Pulmonary artery endothelial cell (primary cell): ENCODE data around the gene PEMT. TPM values are rescaled to one million over a fixed set of nuclear protein-coding genes. Genes with fewer than 3 reads are reported as not detected.

Experiments
- DNase-seq: peaks from one replicate; pipeline ENCODE4 v3.0.0-alpha.2; 2011; ENCODE audit warnings: low read depth, low spot score
- total RNA-seq: library from RNA; depleted of rRNA; stranded (reverse); fragments of >200 nt; gene quantifications from 2 replicates; pipeline ENCODE4 v1.2.3, GENCODE V29; 2014

The PEMT gene
- total RNA-seq, 1 donor from 2014 or later = 29.9 TPM

DNA sequence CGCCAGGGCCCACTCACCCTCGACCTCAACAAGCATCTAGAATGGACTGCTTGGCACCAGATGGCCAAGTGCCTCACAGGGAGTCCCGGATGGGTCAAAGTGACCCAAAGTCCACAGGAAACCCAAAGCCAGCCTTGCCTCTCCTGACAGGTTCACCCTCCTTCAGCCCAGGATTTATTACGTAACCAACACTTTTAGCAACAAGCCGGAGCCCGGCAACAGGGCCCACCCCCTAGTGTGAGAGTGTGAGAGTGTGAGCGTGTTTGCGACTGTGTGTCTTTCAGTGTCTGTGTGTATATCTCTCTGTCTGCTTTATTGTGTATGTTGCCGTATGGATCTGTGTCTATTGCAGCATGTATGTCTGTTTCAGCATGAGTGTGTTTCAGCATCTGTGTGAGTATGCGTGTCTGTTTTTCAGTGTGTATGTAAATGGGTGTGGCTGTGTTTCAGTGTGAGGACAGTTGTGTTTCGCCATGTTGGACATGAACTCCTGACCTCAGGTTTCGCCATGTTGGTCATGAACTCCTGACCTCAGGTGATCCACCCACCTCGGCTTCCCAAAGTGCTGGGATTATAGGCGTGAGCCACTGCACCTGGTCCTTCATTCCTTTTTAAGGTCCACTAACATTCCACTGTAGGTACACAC is 13.7 kb upstream of the PEMT start:
- DNase-seq = no peak

DNA sequence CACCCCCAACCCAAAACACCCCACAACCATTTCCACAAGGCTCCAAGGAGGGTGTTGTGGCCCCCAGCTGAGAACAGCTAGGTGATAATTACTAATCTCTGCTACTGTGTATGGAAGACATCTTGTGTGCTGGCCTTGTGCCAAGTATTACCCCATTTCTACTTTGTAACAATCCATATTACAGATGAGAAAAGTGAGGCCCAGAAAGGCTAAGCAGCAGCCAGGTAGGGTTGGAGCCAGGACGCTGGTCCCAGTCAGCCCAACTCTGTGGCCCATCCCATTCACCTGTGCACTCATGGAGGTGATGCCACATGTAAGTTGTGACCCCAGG is 12.4 kb upstream of the PEMT start:
- no peak for DNase-seq

DNA sequence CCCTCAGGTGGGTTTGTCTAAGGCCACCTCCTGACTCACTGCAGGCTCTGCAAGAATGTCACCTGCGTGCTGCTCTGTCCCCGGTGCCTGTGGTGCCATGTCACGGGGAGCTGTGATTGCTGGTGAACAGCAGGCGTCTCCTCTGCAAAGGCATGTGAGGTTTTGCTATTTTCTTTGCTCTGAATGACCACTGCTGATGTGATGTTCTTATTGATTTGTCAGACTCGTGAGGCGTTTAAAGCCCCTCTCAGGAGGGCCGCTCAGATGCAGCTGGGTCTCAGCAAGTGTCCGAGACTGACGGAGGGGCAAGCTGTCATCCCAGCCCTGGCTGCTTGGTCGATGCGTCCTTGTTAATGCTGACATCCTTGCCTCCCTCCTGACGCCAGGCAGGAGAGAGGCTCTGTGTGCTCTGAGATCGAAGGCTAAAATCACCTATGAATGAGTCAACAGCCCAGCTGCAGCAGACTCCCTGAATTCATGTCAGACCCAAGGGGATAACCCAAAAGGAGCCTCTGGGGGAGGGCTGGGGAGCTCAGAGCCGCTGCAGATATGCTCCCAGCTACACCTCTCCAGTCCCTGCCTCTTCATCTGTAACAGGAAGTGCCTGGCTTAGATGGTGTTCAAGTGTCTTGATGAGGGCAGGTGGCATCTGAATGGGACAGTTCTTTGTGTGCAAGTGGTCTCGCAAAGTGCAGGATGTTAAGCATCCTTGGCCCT is 11.8 kb upstream of the PEMT start:
- DNase-seq = no peak

DNA sequence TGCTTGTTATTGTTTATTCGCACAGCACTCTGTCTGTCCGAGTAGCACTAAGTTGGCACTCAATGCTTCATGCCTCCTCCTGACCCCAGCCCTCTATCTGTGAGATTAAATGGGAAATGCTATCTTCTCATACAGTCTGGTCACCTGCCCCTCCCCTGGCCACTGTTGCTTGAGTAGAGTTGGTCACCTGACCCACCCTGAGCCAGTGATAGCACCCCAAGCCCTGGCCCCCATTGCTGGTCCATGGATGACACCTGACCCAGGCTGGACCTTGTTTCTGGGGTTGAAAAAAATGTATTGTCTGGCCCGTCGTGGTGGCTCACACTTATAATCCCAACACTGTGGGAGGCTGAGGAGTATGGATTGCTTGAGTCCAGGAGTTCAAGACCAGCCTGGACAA is 8.5 kb upstream of the PEMT start:
- no peak for DNase-seq

DNA sequence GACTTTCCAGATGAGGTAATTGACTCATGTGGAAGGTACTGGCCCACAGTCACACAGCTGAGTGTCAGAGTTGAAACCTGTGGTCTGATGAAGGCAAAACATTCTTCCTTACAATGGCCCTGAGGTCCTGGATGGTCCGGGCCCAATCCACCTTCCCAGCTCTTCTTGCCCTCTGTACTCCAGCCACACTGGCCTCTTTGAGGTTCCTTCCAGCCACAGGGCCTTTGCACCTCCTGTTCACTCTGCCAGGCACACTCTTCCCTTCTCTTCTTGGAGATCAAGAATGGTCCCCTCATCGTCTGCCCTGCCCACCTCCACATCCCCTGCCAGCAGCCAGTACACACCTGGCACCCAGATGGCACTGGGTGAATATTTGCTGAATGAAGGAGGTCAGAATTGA is 6.5 kb upstream of the PEMT start:
- DNase-seq = no peak

DNA sequence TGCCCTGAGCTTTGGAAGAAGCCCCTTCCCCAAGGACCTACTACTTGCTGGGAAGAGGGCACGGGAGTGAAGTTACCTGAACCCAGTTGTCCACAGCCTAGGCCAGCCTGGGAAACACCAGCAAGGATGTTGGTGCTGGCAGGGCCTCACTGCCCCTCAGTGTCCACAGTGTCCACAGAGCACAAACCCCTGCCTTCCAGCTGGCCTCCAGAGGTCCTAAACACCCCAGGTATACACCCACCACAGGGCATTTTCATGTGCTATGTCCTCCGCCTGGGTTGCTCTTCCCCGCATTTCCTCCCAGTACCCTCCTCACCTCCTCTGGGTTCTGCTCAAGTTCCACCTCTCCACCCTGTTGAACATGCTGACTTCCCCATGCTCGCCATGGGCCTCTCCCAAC is 4.2 kb upstream of the PEMT start:
- no peak for DNase-seq

DNA sequence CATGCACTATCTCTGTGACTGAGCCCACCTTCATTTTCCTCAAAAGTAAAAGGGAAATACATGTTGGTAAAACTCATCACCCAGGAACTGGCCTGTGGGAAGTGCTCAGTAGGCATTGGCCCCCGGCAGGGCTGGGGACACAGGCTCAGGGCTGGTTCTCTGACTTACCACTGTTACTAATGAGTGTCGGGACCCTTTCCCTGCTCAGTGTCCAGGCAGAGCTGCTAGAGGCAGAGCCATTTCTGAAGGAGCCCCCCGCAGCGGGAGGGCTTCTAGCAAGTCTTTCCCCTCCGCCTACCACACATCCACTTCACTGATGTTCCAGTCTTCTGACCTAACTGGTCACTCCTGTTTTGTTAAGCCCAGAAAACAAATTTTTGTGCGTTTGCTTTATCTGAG is 1.7 kb upstream of the PEMT start:
- DNase-seq = no peak

DNA sequence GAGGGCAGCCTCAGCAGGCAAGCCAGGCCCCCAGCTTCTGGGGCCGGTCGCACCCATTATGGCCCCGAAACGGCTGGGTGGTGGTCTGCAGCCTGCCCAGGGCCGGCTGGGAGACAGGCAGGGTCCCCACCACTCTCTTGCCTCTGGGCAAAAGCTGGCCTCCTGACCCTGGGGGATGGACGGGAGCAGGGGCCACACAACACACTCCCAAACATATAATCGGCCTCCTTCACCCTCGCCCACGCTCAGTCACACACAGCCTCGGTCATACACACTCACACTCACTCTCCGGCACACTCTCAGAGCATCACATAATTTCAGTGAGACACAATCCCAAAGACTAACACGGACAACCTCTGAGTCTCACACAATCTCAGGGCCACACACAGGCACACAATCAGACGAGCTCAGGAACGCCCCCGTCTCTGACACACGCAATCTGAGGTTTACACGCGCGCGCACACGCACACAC is 589 bp downstream of the PEMT start:
- no peak for DNase-seq

DNA sequence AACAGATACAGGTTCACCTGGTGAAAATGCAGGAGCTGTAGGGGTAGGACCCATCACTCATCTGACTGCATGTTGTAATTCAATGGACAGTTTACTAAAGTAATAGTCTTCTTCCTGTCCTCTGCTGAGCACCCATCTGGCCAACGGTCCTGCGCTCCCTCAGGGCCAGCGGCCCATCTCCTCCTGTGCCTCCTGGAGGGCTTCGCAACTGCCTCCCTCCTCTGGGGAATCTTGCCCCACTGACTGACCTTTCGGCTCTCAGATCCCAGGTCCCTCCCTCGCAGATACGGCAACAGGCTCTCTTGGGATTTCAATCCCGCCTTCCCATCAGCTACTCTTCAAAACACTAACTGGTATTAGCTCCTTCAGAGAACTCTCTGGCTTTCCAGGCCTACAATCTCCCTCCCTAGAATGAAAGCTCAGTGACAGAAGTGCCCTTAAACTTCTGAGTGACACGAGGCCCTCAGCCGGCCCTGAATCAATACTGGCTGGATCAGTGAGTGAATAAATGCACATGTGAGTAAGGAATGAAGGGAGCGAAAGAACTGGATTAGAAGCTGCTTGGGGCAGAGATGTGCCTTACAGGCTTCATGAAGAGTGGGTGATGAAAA is 1.3 kb downstream of the PEMT start:
- no peak for DNase-seq

DNA sequence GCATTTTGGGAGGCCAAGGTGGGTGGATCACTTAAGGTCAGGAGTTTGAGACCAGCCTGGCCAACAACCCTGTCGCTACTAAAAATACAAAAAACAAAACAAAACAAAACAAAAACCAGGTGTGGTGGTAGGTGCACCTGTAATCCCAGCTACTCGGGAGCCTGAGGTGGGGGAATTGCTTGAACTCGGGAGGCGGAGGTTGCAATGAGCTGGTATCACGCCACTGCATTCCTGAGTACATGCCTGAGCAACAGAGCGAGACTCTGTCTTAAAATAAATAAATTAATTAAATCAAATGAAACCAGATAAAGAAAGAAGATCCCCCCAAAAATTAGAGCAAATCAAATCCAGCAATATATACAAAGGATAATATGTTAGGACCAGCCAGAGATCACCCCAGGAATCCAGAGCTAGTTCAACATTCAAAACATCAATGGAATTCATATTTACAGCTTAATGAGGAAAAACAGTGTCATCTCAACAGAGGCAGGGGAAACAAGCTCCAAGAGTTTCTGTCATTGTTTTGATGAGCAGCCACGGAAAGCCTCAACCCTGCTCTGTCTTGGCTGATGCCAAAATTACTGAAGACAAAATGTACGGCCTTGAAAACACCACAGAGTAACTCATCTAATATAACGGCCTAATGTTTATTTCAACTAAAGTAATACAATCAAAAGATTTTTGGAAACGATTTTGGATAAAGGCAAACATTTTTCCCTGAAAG is 3.7 kb downstream of the PEMT start:
- no peak for DNase-seq

DNA sequence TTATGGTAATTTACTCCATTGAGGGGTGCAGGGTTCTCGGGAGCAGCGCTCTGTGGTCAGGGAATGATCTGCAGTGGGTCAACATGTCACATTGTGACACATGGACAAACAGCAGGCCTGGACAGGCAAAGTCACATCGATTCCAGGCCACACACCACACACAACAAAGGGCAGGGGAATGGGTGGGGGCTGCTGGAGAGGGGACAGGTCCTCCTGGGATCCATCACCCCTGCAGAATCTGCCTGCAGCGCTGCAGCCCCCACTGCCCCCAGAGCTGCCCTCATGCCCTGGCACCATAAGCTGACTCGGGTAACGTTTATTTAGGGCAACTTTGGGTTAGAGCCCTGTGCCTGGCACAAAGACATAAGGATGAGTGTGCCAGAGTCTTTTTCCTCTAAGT is 9.1 kb downstream of the PEMT start:
- no peak for DNase-seq

DNA sequence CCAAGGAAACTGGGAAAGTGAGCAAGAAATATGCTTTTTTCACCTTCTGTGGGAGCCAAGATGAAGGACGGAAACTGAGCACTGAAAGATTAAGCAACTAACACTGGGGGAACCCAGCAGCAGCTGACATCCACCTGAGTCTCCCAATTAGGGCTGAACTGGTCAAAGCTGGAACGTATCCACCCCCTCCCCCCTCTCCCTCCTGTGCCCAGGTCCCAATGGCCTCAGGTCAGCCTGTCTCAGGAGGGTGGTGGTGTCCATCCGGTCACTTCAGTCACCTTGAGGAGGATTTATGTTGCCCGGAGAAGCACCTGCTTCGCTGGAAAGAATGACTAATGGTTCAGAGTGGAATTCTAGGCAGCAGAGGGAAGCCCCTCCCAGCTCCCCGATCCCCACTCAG is 10.0 kb downstream of the PEMT start:
- no peak for DNase-seq

DNA sequence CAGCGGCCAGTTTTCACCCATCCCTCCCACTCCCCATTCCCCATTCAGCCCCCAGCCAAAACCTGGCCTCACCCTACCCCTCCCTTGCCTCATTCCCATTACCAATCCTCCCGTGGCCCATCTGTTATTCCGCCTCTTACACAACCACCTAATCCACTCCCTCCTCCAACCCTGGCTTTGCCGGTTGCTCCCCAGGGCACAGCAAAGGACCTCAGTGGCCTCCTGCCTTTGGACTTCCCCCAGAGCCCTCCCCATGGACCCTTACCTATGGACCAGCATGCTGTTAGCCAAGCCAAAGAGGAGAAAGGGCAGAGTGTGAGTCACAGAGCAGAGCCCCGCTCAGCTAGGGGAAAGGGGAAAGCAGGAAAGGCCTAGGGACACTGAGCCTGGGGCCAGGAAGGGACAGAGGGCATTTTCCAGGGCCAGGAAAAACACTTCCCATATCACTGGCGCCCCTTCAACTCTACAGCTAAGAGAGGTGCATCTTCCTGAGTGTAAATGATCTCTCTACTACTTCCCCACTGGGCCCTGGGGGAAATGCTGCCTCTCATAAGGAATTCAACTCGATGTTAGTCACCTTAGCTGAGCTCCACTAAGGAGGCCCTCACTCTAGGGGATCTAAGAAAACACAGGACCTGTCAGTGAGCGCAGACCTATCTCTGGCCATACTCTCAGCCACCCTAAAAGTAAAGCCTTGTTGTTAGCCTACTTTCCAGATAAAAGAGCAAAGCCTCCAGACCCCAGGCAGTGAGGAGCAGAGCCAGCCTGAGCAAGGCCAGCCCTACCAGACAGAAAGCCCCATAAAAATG is 10.6 kb downstream of the PEMT start:
- no peak for DNase-seq

DNA sequence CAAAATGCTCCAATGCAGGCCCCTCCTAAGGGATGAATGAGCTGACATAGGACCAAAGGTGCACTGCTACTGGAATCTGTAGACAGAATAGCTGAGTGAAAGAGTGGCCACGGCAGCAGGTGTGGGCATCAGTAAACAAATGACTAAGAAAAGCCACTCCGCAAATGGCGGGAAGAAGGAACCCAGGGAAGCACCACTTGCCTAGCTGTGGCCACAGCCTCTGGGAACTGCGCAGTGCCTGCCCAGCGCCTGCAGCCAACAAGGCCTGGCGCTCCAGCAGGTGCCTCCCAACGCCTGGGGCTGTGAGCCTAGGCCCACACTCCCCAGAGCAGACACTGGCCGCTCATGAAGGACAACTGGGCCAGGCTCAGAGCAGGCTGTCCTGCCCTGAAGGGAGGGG is 11.8 kb downstream of the PEMT start:
- no peak for DNase-seq

DNA sequence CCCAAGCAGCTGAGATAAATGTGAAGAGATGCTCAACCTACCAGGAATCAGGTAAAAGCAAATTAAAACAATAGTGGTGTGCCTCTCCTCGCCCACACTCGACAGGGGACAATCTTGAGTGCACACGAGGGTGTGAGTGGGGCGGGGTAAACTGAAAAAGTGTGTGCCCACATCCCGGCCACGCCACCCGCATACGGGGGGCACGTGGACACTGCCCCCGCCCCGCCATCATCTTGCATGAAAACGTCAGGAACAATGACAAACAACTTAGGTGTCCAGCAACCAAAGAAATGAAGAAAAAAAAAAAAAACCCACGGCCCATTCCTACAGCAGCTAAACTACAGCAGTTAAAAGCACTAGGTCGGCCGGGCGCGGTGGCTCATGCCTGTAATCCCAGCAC is 14.1 kb downstream of the PEMT start:
- DNase-seq = no peak

DNA sequence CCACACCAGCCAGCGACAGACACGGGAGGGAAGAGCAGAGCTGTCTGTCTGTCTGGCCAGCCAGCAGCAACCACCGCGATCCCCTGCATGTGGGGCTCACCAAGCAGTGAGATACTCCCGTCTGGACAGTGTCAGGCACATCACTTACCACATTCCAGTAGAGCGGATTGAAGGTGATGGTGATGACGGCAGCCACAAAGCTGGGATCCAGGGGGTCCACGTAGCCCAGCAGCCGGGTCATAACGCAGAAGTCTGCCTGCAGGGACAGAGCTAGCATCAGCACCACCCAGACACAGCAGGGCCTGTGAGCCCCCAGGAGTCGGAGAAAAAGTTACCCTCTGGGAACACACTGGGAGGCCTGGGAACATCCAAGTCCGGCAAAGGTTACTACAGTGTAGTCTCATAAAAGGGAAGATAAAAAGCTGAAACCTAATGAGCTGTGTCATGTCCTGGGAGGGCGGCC is 14.7 kb downstream of the PEMT start:
- no peak for DNase-seq

DNA sequence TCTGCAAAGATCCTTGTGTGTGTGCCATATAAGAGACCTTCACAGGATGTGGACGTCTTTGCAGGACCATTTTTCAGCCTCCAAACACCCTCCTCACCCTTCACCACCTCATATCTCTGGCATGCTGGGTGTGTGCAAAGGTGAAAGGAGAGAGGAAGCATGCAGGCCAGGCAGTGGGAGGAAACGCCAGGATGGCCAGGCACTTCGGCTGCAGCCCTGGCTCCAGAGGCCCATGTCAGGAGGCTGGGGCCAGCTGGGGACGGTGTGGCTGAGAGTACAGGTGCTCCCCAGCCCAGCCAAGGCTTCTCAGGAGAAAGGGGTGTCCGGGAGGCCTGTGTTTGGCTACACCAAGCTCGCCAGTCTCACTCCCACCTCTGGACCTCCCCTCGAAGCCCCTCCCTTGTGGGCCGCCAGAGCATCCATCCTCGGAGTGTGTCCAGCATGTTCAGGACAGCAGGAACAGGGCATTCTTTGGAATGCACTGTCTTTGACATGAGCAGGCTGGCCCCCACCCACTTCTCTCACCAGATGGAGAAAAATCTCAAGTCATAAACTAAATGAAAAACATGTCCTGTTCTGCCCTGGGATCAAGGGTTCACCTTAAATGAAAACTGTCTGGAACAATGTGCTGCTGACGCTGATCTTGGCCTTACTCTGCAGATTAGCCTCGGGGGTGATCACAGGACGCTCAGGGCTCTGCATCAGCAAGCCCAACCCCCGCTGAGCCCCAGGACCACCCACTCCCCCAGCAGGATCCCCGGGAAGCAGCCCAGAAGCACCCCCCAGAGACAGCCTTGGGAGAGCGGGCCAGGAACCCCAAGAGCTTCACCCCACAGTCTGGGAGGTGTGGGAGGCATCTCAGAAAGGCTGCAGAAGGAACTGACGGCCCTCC is 15.9 kb downstream of the PEMT start:
- DNase-seq = no peak

DNA sequence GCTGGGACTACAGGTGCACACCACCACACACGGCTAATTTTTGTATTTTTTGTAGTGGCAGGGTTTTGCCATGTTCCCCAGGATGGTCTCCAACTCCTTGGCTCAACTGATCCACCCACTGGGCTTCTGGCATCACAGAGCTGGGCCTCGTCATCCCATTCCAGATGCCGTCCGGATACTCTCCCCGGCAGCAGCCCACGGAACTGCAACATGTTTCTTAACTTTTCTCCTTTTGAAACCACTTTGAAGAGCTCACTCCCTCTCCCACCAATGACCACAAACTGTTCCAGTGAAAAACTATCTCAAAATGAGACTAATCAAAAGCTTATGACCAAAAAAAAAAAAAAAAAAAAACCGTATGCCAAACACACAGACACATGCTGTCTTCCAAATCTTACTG is 17.6 kb downstream of the PEMT start:
- DNase-seq = no peak

DNA sequence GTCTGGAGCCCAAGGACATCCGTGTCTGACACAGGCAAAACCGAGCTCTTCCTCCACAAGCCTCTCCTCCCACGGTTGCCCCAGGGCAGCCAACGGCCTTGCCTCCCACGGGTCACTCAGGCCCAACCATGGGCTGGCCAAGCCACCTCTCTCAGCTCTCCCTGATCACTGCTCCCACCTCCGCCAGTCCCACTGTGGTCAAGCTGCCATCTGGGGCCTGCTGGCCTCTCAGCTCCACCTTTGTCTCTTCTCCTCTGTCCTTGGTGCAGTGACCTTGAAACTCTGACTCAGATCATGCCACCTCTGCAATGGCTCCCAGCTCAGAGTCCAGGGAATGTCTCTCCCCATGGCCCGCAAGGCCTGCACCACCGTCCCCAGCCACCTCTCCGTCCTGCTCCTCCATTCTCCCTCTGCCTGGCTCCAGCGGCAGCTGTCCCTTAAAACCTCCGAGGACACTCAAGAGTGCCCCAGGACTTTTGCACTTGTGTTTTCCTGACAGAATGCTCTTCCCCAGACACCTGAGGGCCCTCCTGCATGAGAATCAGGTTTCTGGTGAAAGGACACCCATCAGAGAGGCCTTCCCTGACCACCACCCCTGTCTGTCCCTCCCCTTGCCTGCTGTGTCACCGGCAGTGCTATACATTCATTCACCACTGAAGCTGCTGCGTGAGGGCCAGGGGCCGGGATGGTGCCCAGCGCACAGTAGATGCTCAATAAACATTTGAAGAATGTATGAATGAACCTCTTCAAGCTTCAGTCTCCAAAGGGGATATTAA is 19.3 kb downstream of the PEMT start:
- DNase-seq = no peak
